Esophagus squamous epithelium (tissue), 4 donors: Measurements from ENCODE around the gene FZD10.

Experiments used
- CTCF ChIP-seq, 6 experiments: fragments of 450-650 bp in 4 of 6; fragments of 200-600 bp in 2 of 6; sonication (generic) in 2 of 6; IDR thresholded peaks; one replicate each; pipeline ENCODE4 v1.5.1; 2016 to 2019; ENCODE audit warnings: antibody characterized with exemption in 6 of 6, mild to moderate bottlenecking in 4 of 6, moderate library complexity in 4 of 6
- POLR2A ChIP-seq, 4 donors: fragments of 450-650 bp; IDR thresholded peaks; one replicate each; pipeline ENCODE4 v1.6.1; 2017; ENCODE audit warnings: antibody characterized with exemption in 4 of 4, mild to moderate bottlenecking in 4 of 4, moderate library complexity in 3 of 4

DNA sequence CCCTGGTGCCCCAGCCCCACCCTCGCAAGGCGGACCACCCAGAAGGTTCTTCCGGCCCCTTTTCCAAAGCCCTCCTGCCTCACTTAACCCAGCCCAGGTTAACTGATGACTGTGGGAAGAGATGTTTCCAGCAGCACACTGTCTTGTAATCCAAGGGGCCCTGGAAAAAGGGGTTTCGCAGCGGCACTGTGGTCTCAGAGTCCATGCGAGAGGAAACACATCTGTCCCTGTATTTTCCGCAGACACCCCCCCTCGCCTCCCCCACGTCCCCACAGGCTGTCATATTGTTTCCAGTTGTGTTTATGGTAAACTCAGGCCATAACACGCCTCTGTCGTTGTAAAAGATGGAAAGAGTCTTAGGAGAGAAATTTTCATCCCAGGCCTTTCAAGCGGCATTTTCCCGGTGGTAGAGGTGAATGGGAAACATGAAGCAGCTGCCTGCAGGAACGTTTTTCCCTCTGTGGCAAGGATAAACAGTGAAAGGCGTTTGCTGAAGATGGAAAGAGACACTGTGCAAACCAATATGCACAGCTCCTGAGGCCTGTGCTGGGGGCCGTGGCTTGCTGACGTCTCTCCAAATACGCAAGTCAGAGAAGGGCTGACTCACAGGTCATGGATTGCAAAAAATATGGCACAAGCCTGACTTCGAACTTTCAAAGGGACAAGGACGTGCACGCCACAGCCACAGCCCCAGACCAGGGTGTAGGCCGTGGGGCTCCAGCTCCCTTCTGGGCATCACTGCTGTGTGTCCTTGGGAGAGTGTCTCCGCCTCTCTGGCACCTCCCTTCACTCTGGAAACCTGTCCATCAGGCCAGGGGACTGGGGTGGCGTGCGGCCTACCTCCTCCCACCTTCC is 22.5 kb upstream of the FZD10 start:
- no peak for TF ChIP-seq CTCF (IDR thresholded peaks at IDR 0.05)
- TF ChIP-seq POLR2A (IDR thresholded peaks at IDR 0.05): no peak
